Caco-2 (cell line): ENCODE results near the gene ATP6V0C. TPM values are rescaled to one million over a fixed set of nuclear protein-coding genes. Genes with fewer than 3 reads are reported as not detected.

Experiments used
- BruUV-seq: library from RNA; stranded (reverse); fragments of 400-500 nt; replicated peaks from 2 replicates; lab custom pipeline; 2021; lab: Mats Ljungman, UMichigan
- CTCF ChIA-PET: fragments of 300-600 bp; sonication (Branson Sonifier 250); formaldehyde crosslinking; loops from one replicate; lab custom pipeline; 2022; ENCODE audit warnings: antibody characterized with exemption; lab: Charles Lee
- POLR2A ChIA-PET: fragments of 300-600 bp; sonication (Branson Sonifier 250); formaldehyde crosslinking; loops from one replicate; lab custom pipeline; 2022; ENCODE audit warnings: antibody characterized with exemption; lab: Charles Lee
- DNase-seq, 2 experiments: peaks; one replicate each; pipeline versions ENCODE4 v3.0.0 to v3.0.0-alpha.2; 2020 to 2022
- H3K27me3 ChIP-seq: replicated peaks from 2 replicates; pipeline ENCODE4 v1.6.0; 2011; ENCODE audit warnings: low read length; ENCODE audit not compliant: control insufficient read depth, insufficient read depth
- H3K36me3 ChIP-seq: 2 replicates; pipeline ENCODE4 v1.5.1; 2011; ENCODE audit warnings: low read length; ENCODE audit not compliant: control insufficient read depth, insufficient read depth
- H3K4me1 ChIP-seq: fragments of 250-450 bp; sonication (Bioruptor Pico); 2 replicates; pipeline ENCODE4 v1.5.1; 2020; ENCODE audit warnings: mild to moderate bottlenecking
- H3K4me3 ChIP-seq: 2 replicates; pipeline ENCODE4 v1.5.1; 2011; ENCODE audit warnings: low read depth, mild to moderate bottlenecking, control low read depth, low read length
- H3K9me3 ChIP-seq: fragments of 250-450 bp; sonication (Bioruptor Pico); 2 replicates; pipeline ENCODE4 v1.5.1; 2020; ENCODE audit warnings: mild to moderate bottlenecking, moderate library complexity
- H3K27ac Mint-ChIP-seq: one replicate; pipeline ENCODE4 v1.8.0; 2022; ENCODE audit warnings: mixed read lengths; ENCODE audit not compliant: unreplicated experiment
- H3K27me3 Mint-ChIP-seq: one replicate; pipeline ENCODE4 v1.8.0; 2022; ENCODE audit warnings: mixed read lengths; ENCODE audit not compliant: insufficient read depth, unreplicated experiment
- H3K36me3 Mint-ChIP-seq: one replicate; pipeline ENCODE4 v1.8.0; 2022; ENCODE audit warnings: mild to moderate bottlenecking, mixed read lengths; ENCODE audit not compliant: insufficient read depth, unreplicated experiment
- H3K4me1 Mint-ChIP-seq: one replicate; pipeline ENCODE4 v1.8.0; 2022; ENCODE audit warnings: low read depth, mixed read lengths; ENCODE audit not compliant: unreplicated experiment
- H3K4me3 Mint-ChIP-seq: one replicate; pipeline ENCODE4 v1.8.0; 2022; ENCODE audit warnings: mild to moderate bottlenecking, moderate library complexity, mixed read lengths; ENCODE audit not compliant: unreplicated experiment
- H3K9me3 Mint-ChIP-seq: one replicate; pipeline ENCODE4 v1.8.0; 2022; ENCODE audit warnings: mixed read lengths; ENCODE audit not compliant: unreplicated experiment
- CTCF ChIP-seq, 2 experiments: fragments of 200-600 bp in 1 of 2; IDR thresholded peaks; 1 replicate in 1 of 2; 2 replicates in 1 of 2; pipeline versions ENCODE4 v1.5.1 to v1.8.0; 2011 to 2022; ENCODE audit warnings: antibody characterized with exemption in 1 of 2, control low read depth in 1 of 2, inconsistent platforms in 1 of 2, low read depth in 1 of 2, low read length in 1 of 2, mild to moderate bottlenecking in 1 of 2, moderate library complexity in 1 of 2; ENCODE audit not compliant: insufficient read depth in 1 of 2, severe bottlenecking in 1 of 2, unreplicated experiment in 1 of 2
- intact Hi-C: fragments of 100-400 bp; cut with micrococcal nuclease; formaldehyde crosslinking; loops from one replicate; pipeline ENCODE4 v1.10.0; 2022; ENCODE audit not compliant: unreplicated experiment
- total RNA-seq: library from RNA; stranded (reverse); gene quantifications from 2 replicates; pipeline ENCODE4 v1.2.3, GENCODE V29; 2022

Gene ATP6V0C
- total RNA-seq, 1 experiment from 2014 or later, result 200 TPM

- no peaks in the 10 kb centered on the region for H3K27me3 Mint-ChIP-seq
- no peak for DNase-seq
- intact Hi-C loops, result no loop called here
- no peak overlapping the region for H3K4me3 Mint-ChIP-seq
- no peak for TF ChIP-seq CTCF (IDR thresholded peaks at IDR 0.05; ENCODE audit: insufficient read depth in 1 of 2, low read depth in 1 of 2, low read length in 1 of 2, severe bottlenecking in 1 of 2, unreplicated experiment in 1 of 2)
- H3K36me3 Mint-ChIP-seq, result peaks cover 11% of the 10 kb centered on the region
- no TSS peak for BruUV-seq
- ChIA-PET POLR2A (no interaction called here), CTCF (interaction anchor here (1.6 kb wide), 1 partner anchor 12 kb away, joined by 4 read pairs; no protein-coding TSS in a partner anchor)
- H3K27me3 ChIP-seq, result no peaks in the 10 kb centered on the region
- H3K27ac Mint-ChIP-seq, result no peak overlapping the region
- H3K9me3 ChIP-seq, result no peaks in the 10 kb centered on the region
- H3K36me3 ChIP-seq, result no peaks in the 10 kb centered on the region
- H3K9me3 Mint-ChIP-seq, result no peaks in the 10 kb centered on the region
- H3K4me1 ChIP-seq, result no peaks in the 10 kb centered on the region
- no peak overlapping the region for H3K4me3 ChIP-seq
- H3K4me1 Mint-ChIP-seq, result peaks cover 17% of the 10 kb centered on the region
These were observed 27.8 kb upstream of the ATP6V0C start for GRCh38 chr16:2485811-2486507.

GRCh38 chr16:2486645-2487516 is 26.9 kb upstream of the ATP6V0C start:
- intact Hi-C loops, result no loop called here
- ChIA-PET POLR2A (no interaction called here), CTCF (no interaction called here)
- no peak overlapping the region for H3K4me3 ChIP-seq
- H3K4me1 Mint-ChIP-seq, result peaks cover 17% of the 10 kb centered on the region
- no peaks in the 10 kb centered on the region for H3K9me3 Mint-ChIP-seq
- H3K36me3 Mint-ChIP-seq, result peaks cover 11% of the 10 kb centered on the region
- no peaks in the 10 kb centered on the region for H3K4me1 ChIP-seq
- H3K27me3 ChIP-seq, result no peaks in the 10 kb centered on the region
- no peaks in the 10 kb centered on the region for H3K36me3 ChIP-seq
- peak overlapping the region; percentile 77 for H3K27ac Mint-ChIP-seq
- no peak for TF ChIP-seq CTCF (IDR thresholded peaks at IDR 0.05; ENCODE audit: insufficient read depth in 1 of 2, low read depth in 1 of 2, low read length in 1 of 2, severe bottlenecking in 1 of 2, unreplicated experiment in 1 of 2)
- no peak overlapping the region for H3K4me3 Mint-ChIP-seq
- no peaks in the 10 kb centered on the region for H3K9me3 ChIP-seq
- no TSS peak for BruUV-seq
- no peaks in the 10 kb centered on the region for H3K27me3 Mint-ChIP-seq
- no peak for DNase-seq

- Histone ChIP-seq H3K4me3 (no peak overlapping the region), H3K4me1 (no peaks in the 10 kb centered on the region), H3K27me3 (no peaks in the 10 kb centered on the region), H3K36me3 (no peaks in the 10 kb centered on the region), H3K9me3 (no peaks in the 10 kb centered on the region)
- TF ChIP-seq CTCF (IDR thresholded peaks at IDR 0.05; ENCODE audit: insufficient read depth in 1 of 2, low read depth in 1 of 2, low read length in 1 of 2, severe bottlenecking in 1 of 2, unreplicated experiment in 1 of 2), result no peak
- ChIA-PET CTCF (interaction anchor here (1.0 kb wide), 1 partner anchor 14 kb away, joined by 6 read pairs; no protein-coding TSS in a partner anchor), POLR2A (no interaction called here)
- BruUV-seq, result no TSS peak
- Mint-ChIP-seq H3K27ac (peak overlapping the region; percentile 77), H3K9me3 (no peaks in the 10 kb centered on the region), H3K4me3 (no peak overlapping the region), H3K27me3 (no peaks in the 10 kb centered on the region), H3K36me3 (peaks cover 11% of the 10 kb centered on the region), H3K4me1 (peaks cover 17% of the 10 kb centered on the region)
- intact Hi-C loops, result no loop called here
- DNase-seq, result no peak
These were observed 26.3 kb upstream of the ATP6V0C start for GRCh38 chr16:2487517-2487842.
